ENCODE results near the gene FXYD2. TPM values are rescaled to one million over a fixed set of nuclear protein-coding genes. Genes with fewer than 3 reads are reported as not detected.

FXYD2 gene
- total RNA-seq, 5 donors from 2014 or later (not counting 1 experiment from before 2014, with no cell fraction given) = 4.3 to 26.0 (median 14.7) TPM

DNA sequence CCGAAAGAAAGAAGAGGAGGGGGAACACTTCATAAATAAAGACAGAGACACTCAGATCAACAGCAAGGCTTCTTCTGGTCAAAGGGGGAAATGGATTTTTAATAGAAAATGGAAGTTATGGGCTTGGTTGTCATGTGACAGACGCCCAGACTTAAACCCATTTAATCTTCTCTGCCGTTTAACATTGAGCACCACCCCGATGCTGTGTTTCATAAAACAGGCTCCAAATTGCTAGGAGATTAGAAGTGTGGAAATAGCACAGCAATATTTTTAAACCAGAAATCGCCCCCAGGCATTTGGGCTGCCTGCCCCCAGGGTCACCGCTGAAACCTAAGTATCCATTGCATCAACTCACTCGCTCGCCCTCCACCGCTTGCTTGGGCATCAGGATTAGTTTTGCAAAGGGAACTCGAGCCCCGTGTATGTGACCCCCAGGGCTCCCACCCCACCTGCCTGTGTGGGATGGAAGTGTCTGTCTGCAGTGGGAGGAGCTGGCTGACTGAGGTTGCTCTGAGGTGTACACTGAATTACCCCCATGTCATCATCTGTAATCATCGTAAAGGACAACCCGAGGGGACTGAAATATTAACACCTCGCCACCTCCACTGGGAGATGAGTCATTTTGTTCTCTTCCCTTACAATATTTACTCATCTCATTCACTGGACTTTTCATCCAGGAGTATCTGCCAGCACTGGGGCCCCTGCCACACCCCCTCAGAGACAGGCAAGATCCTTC lies 38.2 kb downstream of the FXYD2 start:
- H3K4me3 Mint-ChIP-seq = no peak overlapping the region

GRCh38 chr11:117782101-117782500 lies 42.4 kb downstream of the FXYD2 start:
- Histone ChIP-seq H3K36me3 (ENCODE audit: control insufficient read depth in 2 of 2, extremely low read depth in 1 of 2, insufficient read depth in 1 of 2, low read length in 1 of 2) (no peaks in the 10 kb centered on the region), H3K4me1 (ENCODE audit: control insufficient read depth in 1 of 2, extremely low read depth in 1 of 2, insufficient read depth in 2 of 2, low read length in 2 of 2) (no peaks in the 10 kb centered on the region), H3K27me3 (replicated peaks in 1 of 2; ENCODE audit: control insufficient read depth in 2 of 2, extremely low read depth in 1 of 2, insufficient read depth in 2 of 2, low read length in 1 of 2) (peaks cover 0 to 56% of the 10 kb centered on the region in 2 experiments), H3K9me3 (no peaks in the 10 kb centered on the region), H3K27ac (ENCODE audit: low read length) (no peak overlapping the region), H3K4me3 (ENCODE audit: control insufficient read depth in 1 of 2, extremely low read depth in 1 of 2, low read length in 1 of 2) (no peak overlapping the region)
- no peak overlapping the region for H3K4me3 Mint-ChIP-seq
- no peaks in the 10 kb centered on the region for H3K9me3 Mint-ChIP-seq
- H3K36me3 Mint-ChIP-seq = no peaks in the 10 kb centered on the region
- peaks cover 53 to 63% of the 10 kb centered on the region in 2 donors for H3K27me3 Mint-ChIP-seq
- DNase-seq = no peak
- WGBS (ENCODE audit: insufficient coverage) = 93% methylated on average over 10 of the region's 11 CpGs
- ATAC-seq (replicated peaks in 1 of 4) = no peak
- POLR2A ChIA-PET = no interaction called here
- CTCF ChIA-PET = no interaction called here
- no peak overlapping the region for H3K27ac Mint-ChIP-seq
- H3K4me1 Mint-ChIP-seq = no peaks in the 10 kb centered on the region

More for the DNA sequence above, 38.2 kb downstream of the FXYD2 start:
- ATAC-seq (replicated peaks in 1 of 4) (no peak), DNase-seq (no peak)
- Mint-ChIP-seq H3K27me3 (peaks cover 40 to 54% of the 10 kb centered on the region in 2 donors), H3K9me3 (no peaks in the 10 kb centered on the region), H3K4me1 (no peaks in the 10 kb centered on the region), H3K27ac (no peak overlapping the region), H3K36me3 (no peaks in the 10 kb centered on the region)
- CTCF ChIA-PET = no interaction called here
- no CpG with 5 or more reads among the region's 14 CpGs for WGBS (ENCODE audit: insufficient coverage)
- no peak overlapping the region for H3K4me3 ChIP-seq (ENCODE audit: control insufficient read depth in 1 of 2, extremely low read depth in 1 of 2, low read length in 1 of 2)
- no peaks in the 10 kb centered on the region for H3K36me3 ChIP-seq (ENCODE audit: control insufficient read depth in 2 of 2, extremely low read depth in 1 of 2, insufficient read depth in 1 of 2, low read length in 1 of 2)
- POLR2A ChIA-PET = no interaction called here
- H3K9me3 ChIP-seq = no peaks in the 10 kb centered on the region
- no peaks in the 10 kb centered on the region for H3K4me1 ChIP-seq (ENCODE audit: control insufficient read depth in 1 of 2, extremely low read depth in 1 of 2, insufficient read depth in 2 of 2, low read length in 2 of 2)
- no peak overlapping the region for H3K27ac ChIP-seq (ENCODE audit: low read length)
- peaks cover 0 to 55% of the 10 kb centered on the region in 2 experiments for H3K27me3 ChIP-seq (replicated peaks in 1 of 2; ENCODE audit: control insufficient read depth in 2 of 2, extremely low read depth in 1 of 2, insufficient read depth in 2 of 2, low read length in 1 of 2)

DNA sequence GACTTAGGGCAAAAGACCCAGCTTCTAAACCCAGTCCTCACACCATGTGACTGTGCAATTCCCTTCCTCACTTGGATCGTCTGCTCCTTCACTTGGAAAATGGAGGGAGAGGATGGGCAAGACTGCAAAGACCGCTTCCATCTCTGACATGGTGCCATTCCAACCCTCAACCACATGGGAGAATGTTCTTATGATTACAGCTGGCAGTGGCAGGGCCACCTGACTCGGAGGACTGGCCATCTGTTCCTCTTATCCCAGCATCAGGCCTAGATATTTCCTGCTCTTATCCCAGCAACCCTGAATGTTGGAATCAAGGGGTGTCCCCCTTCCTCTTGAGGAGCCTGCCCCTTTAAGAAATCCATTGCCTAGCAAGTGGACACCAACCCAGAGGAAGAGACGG lies 42.9 kb downstream of the FXYD2 start:
- peaks cover 0 to 54% of the 10 kb centered on the region in 2 experiments for H3K27me3 ChIP-seq (replicated peaks in 1 of 2; ENCODE audit: control insufficient read depth in 2 of 2, extremely low read depth in 1 of 2, insufficient read depth in 2 of 2, low read length in 1 of 2)
- no peak for ATAC-seq (replicated peaks in 1 of 4)
- H3K27me3 Mint-ChIP-seq = peaks cover 57 to 65% of the 10 kb centered on the region in 2 donors
- no peak overlapping the region for H3K4me3 ChIP-seq (ENCODE audit: control insufficient read depth in 1 of 2, extremely low read depth in 1 of 2, low read length in 1 of 2)
- ChIA-PET CTCF (no interaction called here), POLR2A (no interaction called here)
- H3K27ac Mint-ChIP-seq = no peak overlapping the region
- no peaks in the 10 kb centered on the region for H3K36me3 Mint-ChIP-seq
- H3K9me3 ChIP-seq = no peaks in the 10 kb centered on the region
- no peaks in the 10 kb centered on the region for H3K4me1 Mint-ChIP-seq
- H3K9me3 Mint-ChIP-seq = no peaks in the 10 kb centered on the region
- 100% methylated on average over 2 of the region's 4 CpGs for WGBS (ENCODE audit: insufficient coverage)
- DNase-seq = no peak
- no peaks in the 10 kb centered on the region for H3K36me3 ChIP-seq (ENCODE audit: control insufficient read depth in 2 of 2, extremely low read depth in 1 of 2, insufficient read depth in 1 of 2, low read length in 1 of 2)
- no peaks in the 10 kb centered on the region for H3K4me1 ChIP-seq (ENCODE audit: control insufficient read depth in 1 of 2, extremely low read depth in 1 of 2, insufficient read depth in 2 of 2, low read length in 2 of 2)
- H3K27ac ChIP-seq (ENCODE audit: low read length) = no peak overlapping the region
- no peak overlapping the region for H3K4me3 Mint-ChIP-seq

DNA sequence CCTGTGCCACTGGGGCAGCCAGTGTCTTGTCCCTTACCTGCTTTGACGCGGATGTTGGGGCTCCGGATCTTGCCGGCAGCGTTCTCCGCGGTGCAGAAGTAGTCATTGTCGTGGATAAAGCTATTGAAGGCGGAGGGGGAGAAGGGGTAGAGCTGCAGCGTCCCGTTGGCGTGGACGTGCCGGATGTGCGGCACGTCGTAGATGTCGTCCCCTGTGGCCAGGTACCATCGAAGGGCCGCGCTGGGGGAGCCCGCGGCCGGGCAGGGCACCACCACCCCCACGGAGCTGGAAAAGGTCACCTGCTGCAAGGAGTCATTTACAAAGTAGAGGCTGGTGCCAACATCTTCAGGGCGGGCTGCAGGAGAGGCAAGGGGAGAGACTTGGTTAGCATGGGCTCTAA lies 44.1 kb downstream of the FXYD2 start:
- Histone ChIP-seq H3K4me1 (ENCODE audit: control insufficient read depth in 1 of 2, extremely low read depth in 1 of 2, insufficient read depth in 2 of 2, low read length in 2 of 2) (no peaks in the 10 kb centered on the region), H3K27ac (ENCODE audit: low read length) (no peak overlapping the region), H3K9me3 (no peaks in the 10 kb centered on the region), H3K27me3 (replicated peaks in 1 of 2; ENCODE audit: control insufficient read depth in 2 of 2, extremely low read depth in 1 of 2, insufficient read depth in 2 of 2, low read length in 1 of 2) (peaks cover 0 to 53% of the 10 kb centered on the region in 2 experiments), H3K4me3 (ENCODE audit: control insufficient read depth in 1 of 2, extremely low read depth in 1 of 2, low read length in 1 of 2) (no peak overlapping the region), H3K36me3 (ENCODE audit: control insufficient read depth in 2 of 2, extremely low read depth in 1 of 2, insufficient read depth in 1 of 2, low read length in 1 of 2) (no peaks in the 10 kb centered on the region)
- Mint-ChIP-seq H3K27me3 (peaks cover 55 to 64% of the 10 kb centered on the region in 2 donors), H3K4me3 (no peak overlapping the region), H3K27ac (no peak overlapping the region), H3K9me3 (no peaks in the 10 kb centered on the region), H3K4me1 (no peaks in the 10 kb centered on the region), H3K36me3 (no peaks in the 10 kb centered on the region)
- WGBS (ENCODE audit: insufficient coverage) = 86% methylated on average over 26 of the region's 26 CpGs
- ChIA-PET POLR2A (no interaction called here), CTCF (no interaction called here)
- DNase-seq = no peak
- no peak for ATAC-seq (replicated peaks in 1 of 4)

DNA sequence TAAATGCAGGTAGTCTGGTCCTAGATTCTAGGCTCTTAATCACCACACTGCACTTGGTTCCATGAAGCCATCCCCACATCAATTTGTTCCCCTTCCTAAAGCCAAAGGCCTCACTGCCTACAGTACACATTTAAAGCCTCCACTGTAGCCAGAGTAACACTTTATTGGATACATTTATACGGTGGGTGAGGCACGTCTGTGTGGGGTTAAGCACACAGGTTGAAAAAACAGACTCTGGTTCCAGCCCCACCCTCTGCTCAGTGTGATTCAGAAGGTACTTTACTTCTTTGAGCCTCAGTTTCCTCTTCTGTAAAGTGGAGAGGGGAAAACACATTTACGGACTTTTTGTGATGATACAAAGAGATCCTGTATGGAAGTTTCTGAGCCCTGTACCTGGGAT lies 50.0 kb downstream of the FXYD2 start:
- Mint-ChIP-seq H3K27ac (no peak overlapping the region), H3K4me1 (no peaks in the 10 kb centered on the region), H3K4me3 (no peak overlapping the region), H3K27me3 (peaks cover 34 to 38% of the 10 kb centered on the region in 2 donors), H3K9me3 (no peaks in the 10 kb centered on the region), H3K36me3 (no peaks in the 10 kb centered on the region)
- ATAC-seq (replicated peaks in 1 of 4) (no peak), DNase-seq (no peak)
- ChIA-PET POLR2A (no interaction called here), CTCF (no interaction called here)
- Histone ChIP-seq H3K9me3 (no peaks in the 10 kb centered on the region), H3K36me3 (ENCODE audit: control insufficient read depth in 2 of 2, extremely low read depth in 1 of 2, insufficient read depth in 1 of 2, low read length in 1 of 2) (no peaks in the 10 kb centered on the region), H3K4me3 (ENCODE audit: control insufficient read depth in 1 of 2, extremely low read depth in 1 of 2, low read length in 1 of 2) (no peak overlapping the region), H3K4me1 (ENCODE audit: control insufficient read depth in 1 of 2, extremely low read depth in 1 of 2, insufficient read depth in 2 of 2, low read length in 2 of 2) (no peaks in the 10 kb centered on the region), H3K27me3 (replicated peaks in 1 of 2; ENCODE audit: control insufficient read depth in 2 of 2, extremely low read depth in 1 of 2, insufficient read depth in 2 of 2, low read length in 1 of 2) (peaks cover 0 to 42% of the 10 kb centered on the region in 2 experiments), H3K27ac (ENCODE audit: low read length) (no peak overlapping the region)
- 100% methylated on average over 1 of the region's 3 CpGs for WGBS (ENCODE audit: insufficient coverage)

DNA sequence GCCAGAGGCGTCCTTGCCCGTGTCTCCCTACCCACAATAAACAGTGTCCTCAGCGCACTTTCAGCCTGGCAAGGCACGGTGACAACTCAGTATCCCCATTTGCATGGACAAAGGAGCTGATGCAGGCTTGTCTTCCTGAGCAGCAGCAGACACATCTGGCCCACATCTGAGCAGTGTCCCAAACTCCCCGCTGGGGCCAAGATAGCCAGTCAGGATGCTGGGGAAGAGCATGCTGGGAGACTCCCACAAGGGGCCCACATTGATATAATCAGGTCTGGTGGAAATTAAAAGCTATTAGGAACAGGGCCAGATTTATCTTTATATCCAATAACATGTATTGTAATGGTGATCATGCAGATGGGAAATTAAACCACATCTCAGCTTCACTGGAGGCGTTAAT lies 52.2 kb downstream of the FXYD2 start:
- H3K4me1 Mint-ChIP-seq = no peaks in the 10 kb centered on the region
- H3K27ac Mint-ChIP-seq = no peak overlapping the region
- peaks cover 22 to 26% of the 10 kb centered on the region in 2 donors for H3K27me3 Mint-ChIP-seq

More for the DNA sequence above, 52.2 kb downstream of the FXYD2 start:
- POLR2A ChIA-PET = interaction anchor here in 1 of 2 donors (0.5 kb wide), 1 partner anchor 885 kb away, joined by 7 read pairs; no protein-coding TSS in a partner anchor
- Histone ChIP-seq H3K4me3 (ENCODE audit: control insufficient read depth in 1 of 2, extremely low read depth in 1 of 2, low read length in 1 of 2) (no peak overlapping the region), H3K9me3 (no peaks in the 10 kb centered on the region), H3K27ac (ENCODE audit: low read length) (no peak overlapping the region), H3K27me3 (replicated peaks in 1 of 2; ENCODE audit: control insufficient read depth in 2 of 2, extremely low read depth in 1 of 2, insufficient read depth in 2 of 2, low read length in 1 of 2) (peaks cover 0 to 27% of the 10 kb centered on the region in 2 experiments), H3K36me3 (ENCODE audit: control insufficient read depth in 2 of 2, extremely low read depth in 1 of 2, insufficient read depth in 1 of 2, low read length in 1 of 2) (no peaks in the 10 kb centered on the region), H3K4me1 (ENCODE audit: control insufficient read depth in 1 of 2, extremely low read depth in 1 of 2, insufficient read depth in 2 of 2, low read length in 2 of 2) (no peaks in the 10 kb centered on the region)
- Mint-ChIP-seq H3K36me3 (no peaks in the 10 kb centered on the region), H3K4me3 (no peak overlapping the region), H3K9me3 (no peaks in the 10 kb centered on the region)
- ATAC-seq (replicated peaks in 1 of 4) (no peak), DNase-seq (no peak)
- CTCF ChIA-PET = no interaction called here
- 92% methylated on average over 4 of the region's 6 CpGs for WGBS (ENCODE audit: insufficient coverage)

Measured in T-cell (primary cell).